Duodenal mucosa (tissue), 2 donors: ENCODE results near the gene HPN.
"Not testable (repeated sequence)": the region's sequence is repeated elsewhere in the genome, so short reads cannot be mapped to it uniquely, and the experiment has no call there.

ENCODE experiments used
- H3K27ac ChIP-seq: one replicate; pipeline ENCODE4 v1.7.0; 2013; ENCODE audit warnings: low read depth, low read length
- H3K27me3 ChIP-seq, 2 donors: one replicate each; pipeline ENCODE4 v1.7.0; 2013; ENCODE audit warnings: low read length in 2 of 2, control low read depth in 1 of 2; ENCODE audit not compliant: insufficient read depth in 2 of 2, control insufficient read depth in 1 of 2
- H3K36me3 ChIP-seq, 2 donors: one replicate each; pipeline ENCODE4 v1.7.0; 2013; ENCODE audit warnings: low read length in 2 of 2, control low read depth in 1 of 2; ENCODE audit not compliant: insufficient read depth in 2 of 2, control insufficient read depth in 1 of 2
- H3K4me1 ChIP-seq, 2 donors: one replicate each; pipeline ENCODE4 v1.7.0; 2013; ENCODE audit warnings: low read length in 2 of 2, control low read depth in 1 of 2; ENCODE audit not compliant: insufficient read depth in 2 of 2, control insufficient read depth in 1 of 2
- H3K4me3 ChIP-seq, 2 donors: one replicate each; pipeline ENCODE4 v1.7.0; 2013; ENCODE audit warnings: low read length in 2 of 2, low read depth in 1 of 2
- H3K9ac ChIP-seq, 2 donors: one replicate each; pipeline ENCODE4 v1.7.0; 2013; ENCODE audit warnings: low read length in 2 of 2, low read depth in 1 of 2
- H3K9me3 ChIP-seq, 2 donors: one replicate each; pipeline ENCODE4 v1.7.0; 2013; ENCODE audit warnings: low read length in 2 of 2, control low read depth in 1 of 2; ENCODE audit not compliant: control insufficient read depth in 1 of 2

The HPN gene

GRCh38 chr19:35043906-35044305, 2.4 kb downstream of the HPN start:
- Histone ChIP-seq H3K4me3 (no peak overlapping the region), H3K27me3 (peaks cover 2 to 7% of the 10 kb centered on the region in 2 donors), H3K4me1 (peaks cover 10 to 12% of the 10 kb centered on the region in 2 donors), H3K36me3 (no peaks in the 10 kb centered on the region), H3K27ac (no peak overlapping the region), H3K9ac (no peak overlapping the region), H3K9me3 (no peaks in the 10 kb centered on the region)

GRCh38 chr19:35044317-35045117, 3.0 kb downstream of the HPN start:
- H3K27ac ChIP-seq: no peak overlapping the region
- no peak overlapping the region for H3K9ac ChIP-seq
- peaks cover 10 to 12% of the 10 kb centered on the region in 2 donors for H3K4me1 ChIP-seq

GRCh38 chr19:35045667-35046300, 4.3 kb downstream of the HPN start:
- H3K27ac ChIP-seq: no peak overlapping the region
- no peak overlapping the region for H3K9ac ChIP-seq
- no peaks in the 10 kb centered on the region for H3K9me3 ChIP-seq
- H3K36me3 ChIP-seq: no peaks in the 10 kb centered on the region
- H3K27me3 ChIP-seq: peaks cover 0 to 2% of the 10 kb centered on the region in 2 donors
- H3K4me3 ChIP-seq: no peak overlapping the region
- peaks cover 6% of the 10 kb centered on the region in 2 donors for H3K4me1 ChIP-seq

More at GRCh38 chr19:35044317-35045117, 3.0 kb downstream of the HPN start:
- Histone ChIP-seq H3K9me3 (no peaks in the 10 kb centered on the region), H3K4me3 (no peak overlapping the region), H3K36me3 (no peaks in the 10 kb centered on the region), H3K27me3 (peaks cover 2 to 7% of the 10 kb centered on the region in 2 donors)

- Histone ChIP-seq H3K36me3 (no peaks in the 10 kb centered on the region), H3K9me3 (no peaks in the 10 kb centered on the region), H3K27ac (no peak overlapping the region), H3K9ac (no peak overlapping the region), H3K4me3 (no peak overlapping the region), H3K27me3 (peaks cover 0 to 2% of the 10 kb centered on the region in 2 donors), H3K4me1 (no peaks in the 10 kb centered on the region)
These were observed 4.9 kb downstream of the HPN start for GRCh38 chr19:35046461-35046860.

GRCh38 chr19:35048911-35049411, 7.4 kb downstream of the HPN start:
- Histone ChIP-seq H3K36me3 (no peaks in the 10 kb centered on the region), H3K27ac (no peak overlapping the region), H3K4me3 (no peak overlapping the region), H3K27me3 (no peaks in the 10 kb centered on the region), H3K9me3 (no peaks in the 10 kb centered on the region), H3K4me1 (no peaks in the 10 kb centered on the region), H3K9ac (no peak overlapping the region)

- no peaks in the 10 kb centered on the region for H3K9me3 ChIP-seq
- H3K9ac ChIP-seq: no peak overlapping the region
- no peaks in the 10 kb centered on the region for H3K4me1 ChIP-seq
- no peak overlapping the region for H3K4me3 ChIP-seq
- H3K27me3 ChIP-seq: peaks cover 0 to 2% of the 10 kb centered on the region in 2 donors
- H3K27ac ChIP-seq: no peak overlapping the region
- H3K36me3 ChIP-seq: no peaks in the 10 kb centered on the region
These were observed 7.9 kb downstream of the HPN start for GRCh38 chr19:35049456-35049855.

- not testable (repeated sequence) for H3K27ac ChIP-seq, H3K36me3 ChIP-seq, H3K9ac ChIP-seq, H3K9me3 ChIP-seq, H3K4me3 ChIP-seq, H3K4me1 ChIP-seq, H3K27me3 ChIP-seq
These were observed 9.1 kb downstream of the HPN start for GRCh38 chr19:35050662-35051061.

GRCh38 chr19:35051268-35051667, 9.7 kb downstream of the HPN start:
- not testable (repeated sequence) for H3K4me1 ChIP-seq, H3K9me3 ChIP-seq, H3K27ac ChIP-seq, H3K27me3 ChIP-seq, H3K4me3 ChIP-seq, H3K9ac ChIP-seq, H3K36me3 ChIP-seq

- H3K36me3 ChIP-seq: no peaks in the 10 kb centered on the region
- no peak overlapping the region for H3K4me3 ChIP-seq
- H3K27ac ChIP-seq: no peak overlapping the region
- peaks cover 0 to 7% of the 10 kb centered on the region in 2 donors for H3K27me3 ChIP-seq
- no peaks in the 10 kb centered on the region for H3K9me3 ChIP-seq
- H3K9ac ChIP-seq: no peak overlapping the region
- no peaks in the 10 kb centered on the region for H3K4me1 ChIP-seq
These were observed 10.3 kb downstream of the HPN start for GRCh38 chr19:35051796-35052195.

GRCh38 chr19:35052599-35053190, 11.2 kb downstream of the HPN start:
- H3K27ac ChIP-seq: no peak overlapping the region

More at GRCh38 chr19:35052599-35053190, 11.2 kb downstream of the HPN start:
- Histone ChIP-seq H3K4me3 (no peak overlapping the region), H3K36me3 (no peaks in the 10 kb centered on the region), H3K9ac (no peak overlapping the region), H3K9me3 (no peaks in the 10 kb centered on the region), H3K27me3 (peaks cover 0 to 7% of the 10 kb centered on the region in 2 donors), H3K4me1 (no peaks in the 10 kb centered on the region)
